ENCODE data around the gene ADGRV1.

DNA sequence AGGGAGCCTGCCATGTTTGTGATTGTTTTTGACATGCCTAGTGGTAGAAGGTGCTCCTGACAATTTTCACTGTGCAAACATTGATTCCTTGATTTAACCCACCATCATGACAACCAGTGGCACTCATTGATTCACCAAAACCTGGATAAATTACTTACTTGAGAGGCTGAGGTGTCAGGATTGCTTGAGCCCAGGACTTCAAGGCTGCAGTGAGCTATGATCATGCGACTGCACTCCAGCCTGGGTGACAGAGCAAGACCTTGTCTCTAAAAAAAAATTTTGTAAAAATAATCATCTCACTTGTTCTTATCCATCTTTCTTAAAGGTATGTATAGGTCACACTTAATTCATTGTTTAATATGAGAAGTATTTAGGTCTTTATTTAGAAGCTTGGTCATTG, 423.2 kb downstream of the ADGRV1 start:
- TF ChIP-seq, protein P1, sequence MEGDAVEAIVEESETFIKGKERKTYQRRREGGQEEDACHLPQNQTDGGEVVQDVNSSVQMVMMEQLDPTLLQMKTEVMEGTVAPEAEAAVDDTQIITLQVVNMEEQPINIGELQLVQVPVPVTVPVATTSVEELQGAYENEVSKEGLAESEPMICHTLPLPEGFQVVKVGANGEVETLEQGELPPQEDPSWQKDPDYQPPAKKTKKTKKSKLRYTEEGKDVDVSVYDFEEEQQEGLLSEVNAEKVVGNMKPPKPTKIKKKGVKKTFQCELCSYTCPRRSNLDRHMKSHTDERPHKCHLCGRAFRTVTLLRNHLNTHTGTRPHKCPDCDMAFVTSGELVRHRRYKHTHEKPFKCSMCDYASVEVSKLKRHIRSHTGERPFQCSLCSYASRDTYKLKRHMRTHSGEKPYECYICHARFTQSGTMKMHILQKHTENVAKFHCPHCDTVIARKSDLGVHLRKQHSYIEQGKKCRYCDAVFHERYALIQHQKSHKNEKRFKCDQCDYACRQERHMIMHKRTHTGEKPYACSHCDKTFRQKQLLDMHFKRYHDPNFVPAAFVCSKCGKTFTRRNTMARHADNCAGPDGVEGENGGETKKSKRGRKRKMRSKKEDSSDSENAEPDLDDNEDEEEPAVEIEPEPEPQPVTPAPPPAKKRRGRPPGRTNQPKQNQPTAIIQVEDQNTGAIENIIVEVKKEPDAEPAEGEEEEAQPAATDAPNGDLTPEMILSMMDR (IDR thresholded peaks at IDR 0.05; ENCODE audit: insufficient read depth, low read length): no peak
- TF ChIP-seq POLR2AphosphoS5 (IDR thresholded peaks at IDR 0.05; ENCODE audit: low read depth) (no peak), GABPA (IDR thresholded peaks at IDR 0.05; ENCODE audit: low read depth) (no peak), SPI1 (IDR thresholded peaks at IDR 0.05; ENCODE audit: borderline replicate concordance, low read depth) (no peak)
- TF ChIP-seq, protein P2, sequence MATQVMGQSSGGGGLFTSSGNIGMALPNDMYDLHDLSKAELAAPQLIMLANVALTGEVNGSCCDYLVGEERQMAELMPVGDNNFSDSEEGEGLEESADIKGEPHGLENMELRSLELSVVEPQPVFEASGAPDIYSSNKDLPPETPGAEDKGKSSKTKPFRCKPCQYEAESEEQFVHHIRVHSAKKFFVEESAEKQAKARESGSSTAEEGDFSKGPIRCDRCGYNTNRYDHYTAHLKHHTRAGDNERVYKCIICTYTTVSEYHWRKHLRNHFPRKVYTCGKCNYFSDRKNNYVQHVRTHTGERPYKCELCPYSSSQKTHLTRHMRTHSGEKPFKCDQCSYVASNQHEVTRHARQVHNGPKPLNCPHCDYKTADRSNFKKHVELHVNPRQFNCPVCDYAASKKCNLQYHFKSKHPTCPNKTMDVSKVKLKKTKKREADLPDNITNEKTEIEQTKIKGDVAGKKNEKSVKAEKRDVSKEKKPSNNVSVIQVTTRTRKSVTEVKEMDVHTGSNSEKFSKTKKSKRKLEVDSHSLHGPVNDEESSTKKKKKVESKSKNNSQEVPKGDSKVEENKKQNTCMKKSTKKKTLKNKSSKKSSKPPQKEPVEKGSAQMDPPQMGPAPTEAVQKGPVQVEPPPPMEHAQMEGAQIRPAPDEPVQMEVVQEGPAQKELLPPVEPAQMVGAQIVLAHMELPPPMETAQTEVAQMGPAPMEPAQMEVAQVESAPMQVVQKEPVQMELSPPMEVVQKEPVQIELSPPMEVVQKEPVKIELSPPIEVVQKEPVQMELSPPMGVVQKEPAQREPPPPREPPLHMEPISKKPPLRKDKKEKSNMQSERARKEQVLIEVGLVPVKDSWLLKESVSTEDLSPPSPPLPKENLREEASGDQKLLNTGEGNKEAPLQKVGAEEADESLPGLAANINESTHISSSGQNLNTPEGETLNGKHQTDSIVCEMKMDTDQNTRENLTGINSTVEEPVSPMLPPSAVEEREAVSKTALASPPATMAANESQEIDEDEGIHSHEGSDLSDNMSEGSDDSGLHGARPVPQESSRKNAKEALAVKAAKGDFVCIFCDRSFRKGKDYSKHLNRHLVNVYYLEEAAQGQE (IDR thresholded peaks at IDR 0.05; ENCODE audit: insufficient replicate concordance, low read depth): no peak

Measured in HL-60 (cell line).